DMS 273 (cell line): ENCODE data around the gene RTN4R.
A peak's percentile ranks its signal among the peaks of the same experiment; 100 is the strongest.
"Not testable (repeated sequence)": the region's sequence is repeated elsewhere in the genome, so short reads cannot be mapped to it uniquely, and the experiment has no call there.

Experiments
- DNase-seq: peaks from one replicate; lab custom pipeline; 2025; ENCODE audit not compliant: unreplicated experiment; lab: John Stamatoyannopoulos, UW

Gene RTN4R

DNA sequence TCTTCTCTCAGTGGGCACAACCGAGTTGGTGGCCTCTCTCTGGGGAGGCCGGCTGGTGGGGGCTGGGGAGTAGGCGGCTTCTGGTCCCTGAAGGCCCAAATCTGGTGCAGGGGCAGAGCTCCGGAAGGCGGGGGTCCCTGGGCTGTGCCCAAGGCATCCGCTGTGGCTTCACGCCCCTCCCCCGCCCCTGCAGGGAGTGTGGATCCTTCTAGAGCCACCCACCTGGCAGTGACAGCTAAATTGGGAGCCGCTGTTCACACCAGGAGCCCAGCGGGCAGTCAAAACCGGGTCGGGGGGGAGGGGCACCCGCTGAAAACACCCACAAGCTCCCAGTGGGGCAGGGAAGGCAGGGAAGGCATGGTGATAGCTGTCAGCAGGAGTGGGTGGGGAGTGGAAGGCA is 4.6 kb upstream of the RTN4R start:
- DNase-seq: no peak

DNA sequence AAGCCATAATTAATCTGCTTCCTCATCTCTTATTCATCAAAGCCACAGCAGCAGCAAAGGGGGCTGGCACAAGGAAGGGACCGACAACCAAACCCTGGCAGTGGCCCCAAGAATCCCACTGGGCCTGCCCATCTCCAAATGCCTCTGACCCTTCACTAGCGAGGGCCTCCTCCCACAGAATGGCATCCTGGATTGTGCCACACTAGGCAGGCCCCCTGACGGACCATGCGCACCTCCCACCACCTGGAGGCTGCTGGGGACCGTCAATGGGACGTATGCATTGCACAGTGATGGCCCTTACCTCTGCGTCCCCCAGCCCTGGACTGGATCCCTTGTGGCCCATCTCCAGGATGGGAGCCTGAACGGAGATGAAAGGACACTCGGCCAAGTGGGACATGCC is 4.1 kb upstream of the RTN4R start:
- DNase-seq: no peak

DNA sequence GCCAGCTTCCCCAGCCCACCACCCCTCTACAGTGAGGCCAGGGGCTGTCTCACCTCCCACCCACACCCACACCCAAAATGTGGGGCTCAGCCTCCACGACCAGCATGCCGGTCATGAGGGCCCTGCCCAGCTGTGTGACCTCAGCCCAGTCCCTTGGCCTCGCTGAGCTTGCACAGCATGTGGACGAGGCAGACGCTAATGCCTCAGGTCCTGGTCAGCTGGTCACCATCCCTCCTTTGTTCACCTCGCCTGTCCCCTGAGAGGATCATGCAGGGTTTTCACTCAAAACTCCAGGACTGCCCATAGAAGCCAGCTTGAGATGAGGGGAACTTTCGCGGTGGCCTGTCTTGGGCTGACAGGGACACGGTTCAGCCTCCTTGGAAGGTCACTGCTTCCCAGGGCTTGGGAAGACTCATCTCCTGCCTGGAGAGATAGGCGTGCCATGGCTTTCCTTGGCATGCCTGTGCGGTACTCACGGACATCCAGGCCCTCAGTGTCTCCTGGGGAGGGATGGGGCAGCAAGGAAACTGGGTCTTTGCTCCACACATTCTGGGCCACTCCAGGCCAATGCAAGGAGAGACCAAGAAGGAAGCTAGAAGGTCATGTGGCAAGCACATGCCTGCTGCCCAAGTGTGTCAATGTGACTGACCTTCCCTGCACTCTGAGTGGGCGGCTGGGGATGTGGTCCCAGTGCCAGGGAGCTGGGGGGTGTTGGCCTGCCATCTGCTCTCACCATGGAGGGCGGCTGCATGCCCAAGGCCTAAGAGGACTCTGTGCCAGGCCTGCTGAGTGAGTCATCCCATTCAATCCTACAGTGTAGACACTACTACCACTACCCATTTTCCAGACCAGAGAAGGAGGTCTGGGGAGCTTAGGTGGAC is 3.2 kb upstream of the RTN4R start:
- DNase-seq: peak; percentile 62

DNA sequence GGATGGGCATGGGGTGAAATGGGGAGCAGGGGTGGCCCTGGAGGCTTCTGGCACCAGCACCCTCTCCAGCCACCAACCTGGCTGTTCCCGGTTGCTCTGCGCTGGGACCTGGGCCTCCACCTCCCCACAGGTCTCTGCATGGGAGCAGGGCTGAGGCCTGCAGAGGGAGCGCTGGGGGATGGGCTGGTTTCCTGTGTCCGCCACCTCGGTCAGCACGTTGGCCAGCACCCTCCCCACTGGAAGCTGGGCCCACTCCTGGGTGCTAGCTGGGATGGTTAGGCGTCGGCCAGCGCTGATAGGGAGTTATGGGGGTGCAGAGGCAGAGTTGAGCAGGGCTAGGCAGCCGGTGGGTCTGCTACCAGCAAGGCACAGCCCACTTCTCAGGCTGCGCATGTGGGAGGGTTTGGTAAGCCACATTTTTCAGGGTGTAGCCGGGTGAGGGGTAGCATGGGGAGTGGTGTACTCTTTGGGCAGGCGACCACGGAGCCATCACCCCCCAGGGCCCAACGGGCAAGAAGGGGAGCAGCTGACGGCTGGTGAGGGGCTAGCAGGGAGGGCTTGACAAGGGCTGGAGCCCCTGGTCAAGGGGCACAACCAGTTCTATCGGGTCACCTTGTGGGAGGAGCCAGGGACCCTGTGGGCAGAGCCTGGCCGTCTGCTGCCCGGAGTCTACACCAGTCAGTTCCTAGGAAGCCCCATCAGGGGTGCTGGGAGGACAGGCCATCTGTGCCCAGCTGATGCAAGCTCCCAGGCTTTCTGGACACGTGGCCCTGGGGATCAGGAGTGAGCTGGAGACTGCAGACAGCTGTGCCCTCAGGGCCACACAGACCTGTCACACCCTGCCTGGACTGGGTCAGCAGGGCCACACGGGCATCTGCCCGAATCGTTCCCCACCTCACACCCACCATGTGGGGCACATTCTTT is 2.3 kb upstream of the RTN4R start:
- DNase-seq: not testable (repeated sequence)

DNA sequence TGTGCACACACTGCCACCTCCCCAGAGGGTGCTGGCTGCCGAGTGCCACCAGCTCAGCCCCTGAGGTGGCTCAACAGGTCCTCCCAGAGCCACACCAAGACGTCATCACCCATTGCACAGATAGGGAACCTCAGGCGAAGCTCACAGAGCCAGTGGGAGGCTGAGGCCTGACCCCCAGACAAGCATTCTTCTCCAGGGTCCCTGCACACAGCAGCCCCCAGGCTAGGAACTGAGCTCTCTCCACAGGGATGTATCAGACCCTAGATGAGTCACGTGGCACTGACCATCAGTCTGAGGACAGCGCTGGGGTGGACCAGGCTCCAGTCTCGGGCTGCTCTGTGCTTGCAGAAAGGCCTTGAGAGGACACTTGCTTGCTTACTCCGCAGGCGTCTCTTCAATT is 1.6 kb upstream of the RTN4R start:
- DNase-seq: not testable (repeated sequence)

DNA sequence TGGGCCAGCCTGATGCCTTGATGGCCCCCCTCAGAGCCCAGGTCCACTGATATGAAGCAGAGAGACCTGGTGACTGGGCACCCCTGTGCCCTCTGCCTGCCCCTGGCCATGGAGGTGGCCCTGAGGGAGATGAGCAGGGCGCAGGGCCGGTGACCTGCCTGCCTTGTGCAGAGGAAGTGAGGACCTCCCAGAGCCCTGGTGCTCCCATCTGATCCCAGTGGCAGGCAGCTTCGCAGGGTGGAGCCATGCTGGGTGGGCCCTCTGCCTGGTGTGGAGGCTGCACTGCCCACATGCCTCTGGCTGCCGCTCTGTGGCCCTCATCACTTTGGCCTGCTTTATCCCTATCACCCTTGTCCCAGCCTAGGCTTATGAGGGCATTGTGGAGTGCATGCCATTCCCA is 1.1 kb upstream of the RTN4R start:
- not testable (repeated sequence) for DNase-seq

DNA sequence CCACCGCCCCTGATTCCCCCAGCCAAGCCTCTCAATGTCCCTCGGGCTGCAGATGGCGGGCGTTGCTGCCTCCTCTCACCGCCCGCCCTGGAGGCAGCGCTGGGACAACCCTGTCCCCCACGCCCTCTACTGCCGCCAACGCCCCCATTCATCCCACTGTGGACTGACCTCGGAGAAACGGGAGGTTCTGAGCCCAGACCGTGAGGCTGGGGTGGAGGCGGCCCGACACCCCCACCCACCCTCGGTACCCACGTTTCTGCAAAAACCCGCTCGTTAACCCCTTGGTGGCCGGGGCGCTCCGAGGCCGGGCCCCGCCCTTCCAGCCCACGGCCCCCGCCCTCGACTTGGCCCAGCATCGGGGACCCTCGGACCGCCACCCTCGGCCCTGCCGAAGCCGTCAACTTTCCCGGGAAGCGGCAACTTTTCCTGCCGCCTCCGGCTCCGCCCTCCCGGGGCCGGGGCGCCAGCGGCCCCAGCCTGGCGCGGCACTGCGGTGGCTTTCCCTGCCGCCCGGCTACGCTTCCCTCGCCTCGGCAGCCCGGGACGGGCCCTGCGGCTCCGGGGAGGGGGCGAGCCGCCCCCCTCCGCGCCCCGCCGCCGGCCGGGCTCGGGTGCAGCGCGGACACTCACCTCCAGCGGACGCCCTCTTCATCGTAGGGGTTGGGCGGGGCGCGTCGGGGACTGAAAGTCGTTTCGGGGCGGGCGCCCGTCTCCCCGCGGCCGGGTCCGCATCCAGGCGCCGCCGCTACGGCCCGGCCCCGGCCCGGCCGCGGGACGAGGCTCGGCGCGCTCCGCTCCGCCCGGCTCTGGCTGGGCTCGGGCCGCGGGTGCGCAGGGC is 458 bp downstream of the RTN4R start:
- DNase-seq: peak; percentile 55

DNA sequence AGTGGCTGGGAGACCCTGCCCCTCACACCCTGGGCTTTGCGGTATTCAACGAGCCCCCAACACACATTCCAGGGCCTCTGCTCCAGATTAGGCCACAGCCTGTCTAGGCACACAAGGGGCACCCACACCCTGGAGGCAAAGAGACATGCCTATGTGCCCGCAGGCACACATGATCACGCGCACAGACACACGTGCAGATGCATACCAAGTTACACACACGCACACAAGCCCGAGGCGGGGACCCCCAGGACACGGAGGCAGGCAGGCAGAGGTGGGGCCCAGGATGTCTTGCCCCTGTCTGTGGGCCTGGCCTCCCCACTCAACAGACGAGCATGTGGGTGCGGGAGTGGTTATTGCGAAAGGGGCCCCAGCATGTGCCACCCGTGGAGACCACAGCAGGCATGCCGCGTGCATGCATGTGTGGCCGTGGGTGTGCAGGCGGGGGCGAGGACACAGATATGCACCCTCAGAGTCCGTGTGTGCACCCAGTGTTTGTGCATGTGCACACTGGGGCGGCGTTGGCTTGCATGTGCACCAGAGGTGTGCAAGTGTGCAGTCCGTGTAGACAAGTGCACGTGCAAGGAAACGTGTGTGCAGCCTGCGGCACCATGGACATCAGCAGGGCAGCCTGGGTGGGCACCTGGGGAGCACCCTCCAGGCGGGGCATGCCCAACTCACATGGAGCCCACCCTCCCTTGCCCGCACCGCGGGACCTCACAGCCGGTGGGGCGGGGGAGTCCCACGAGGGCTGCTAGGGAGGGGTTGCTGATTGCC is 1.3 kb downstream of the RTN4R start:
- not testable (repeated sequence) for DNase-seq

DNA sequence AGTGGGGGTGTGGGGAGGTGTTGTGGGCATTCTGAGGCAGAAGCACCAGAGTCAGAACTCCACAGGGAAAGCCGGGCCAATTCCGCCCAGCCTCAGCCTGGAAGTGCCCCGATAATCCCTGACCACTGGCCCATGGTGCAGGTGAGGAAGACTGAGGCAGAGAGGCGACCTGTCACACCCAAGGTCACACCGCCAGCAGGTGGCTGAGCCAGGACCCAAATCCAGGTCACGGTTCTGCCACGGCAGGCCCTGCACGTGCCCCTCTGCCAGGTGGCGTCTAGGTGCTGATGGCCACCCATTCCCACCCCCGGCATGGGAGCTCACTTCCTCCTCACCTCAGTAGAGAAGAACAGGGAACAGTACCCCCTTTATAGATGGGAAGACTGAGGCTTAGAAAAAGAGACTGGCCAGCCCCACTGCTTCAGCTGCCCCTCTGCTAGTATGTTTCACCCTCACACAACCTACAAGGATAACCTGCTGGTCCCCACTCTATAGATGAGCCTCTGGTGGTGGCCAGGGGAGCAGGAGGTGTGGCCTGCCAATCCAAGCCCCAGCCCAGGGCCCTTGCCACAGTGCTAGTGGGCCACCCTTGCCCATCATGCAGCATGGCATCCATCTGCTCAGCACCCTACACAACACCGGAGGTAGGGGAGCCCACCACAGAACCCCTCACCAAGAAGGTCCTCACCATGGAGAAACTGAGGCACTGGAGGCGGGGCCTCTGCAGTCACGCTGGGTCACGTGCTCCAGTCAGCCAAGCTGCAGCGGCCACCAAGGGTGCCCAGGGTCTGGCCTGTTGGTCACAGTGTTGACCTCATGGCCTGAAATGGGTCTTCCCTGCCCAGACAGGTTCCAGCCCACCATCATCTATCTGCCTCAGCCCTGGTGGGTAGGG is 2.1 kb downstream of the RTN4R start:
- not testable (repeated sequence) for DNase-seq

DNA sequence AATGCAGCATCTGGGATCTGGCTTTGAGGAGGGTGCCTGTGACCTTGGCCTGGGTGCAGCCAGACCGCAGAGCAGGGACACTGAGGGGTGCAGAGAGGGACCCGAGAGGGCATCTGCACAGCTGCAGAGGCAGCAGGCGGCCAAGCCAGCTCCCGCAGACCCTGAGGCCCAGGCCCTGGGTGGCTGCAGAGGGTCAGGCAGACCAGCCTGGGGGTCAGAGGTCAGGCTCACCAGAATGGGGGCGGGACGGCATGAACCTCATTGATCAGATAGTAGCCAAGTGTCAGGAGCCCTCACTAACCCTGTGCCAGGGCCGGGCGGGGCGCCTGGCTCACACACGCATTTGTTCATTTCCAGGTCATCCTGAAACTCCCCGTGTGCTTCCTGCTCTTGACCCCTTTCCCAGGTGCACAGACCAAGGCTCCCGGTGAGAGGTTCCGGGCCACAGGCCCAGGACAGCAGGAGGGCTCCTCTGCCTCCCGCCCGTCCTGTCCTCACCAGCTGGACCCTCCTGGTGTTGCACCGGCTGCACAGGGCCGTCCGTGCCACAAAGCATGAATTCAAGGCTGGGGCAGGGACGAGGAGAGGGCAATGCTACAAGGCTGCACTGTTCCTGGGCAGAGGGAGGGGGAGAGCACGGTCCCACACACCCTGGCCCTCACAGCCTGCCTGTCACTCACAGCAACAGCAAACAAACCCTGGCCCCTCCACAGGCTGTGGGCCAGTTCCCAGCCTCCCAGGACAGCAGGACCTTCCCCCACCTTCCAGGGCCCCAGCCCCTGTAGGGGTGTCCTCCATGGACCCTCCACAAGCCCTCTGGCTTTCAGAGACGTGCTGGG is 3.3 kb downstream of the RTN4R start:
- DNase-seq: no peak

DNA sequence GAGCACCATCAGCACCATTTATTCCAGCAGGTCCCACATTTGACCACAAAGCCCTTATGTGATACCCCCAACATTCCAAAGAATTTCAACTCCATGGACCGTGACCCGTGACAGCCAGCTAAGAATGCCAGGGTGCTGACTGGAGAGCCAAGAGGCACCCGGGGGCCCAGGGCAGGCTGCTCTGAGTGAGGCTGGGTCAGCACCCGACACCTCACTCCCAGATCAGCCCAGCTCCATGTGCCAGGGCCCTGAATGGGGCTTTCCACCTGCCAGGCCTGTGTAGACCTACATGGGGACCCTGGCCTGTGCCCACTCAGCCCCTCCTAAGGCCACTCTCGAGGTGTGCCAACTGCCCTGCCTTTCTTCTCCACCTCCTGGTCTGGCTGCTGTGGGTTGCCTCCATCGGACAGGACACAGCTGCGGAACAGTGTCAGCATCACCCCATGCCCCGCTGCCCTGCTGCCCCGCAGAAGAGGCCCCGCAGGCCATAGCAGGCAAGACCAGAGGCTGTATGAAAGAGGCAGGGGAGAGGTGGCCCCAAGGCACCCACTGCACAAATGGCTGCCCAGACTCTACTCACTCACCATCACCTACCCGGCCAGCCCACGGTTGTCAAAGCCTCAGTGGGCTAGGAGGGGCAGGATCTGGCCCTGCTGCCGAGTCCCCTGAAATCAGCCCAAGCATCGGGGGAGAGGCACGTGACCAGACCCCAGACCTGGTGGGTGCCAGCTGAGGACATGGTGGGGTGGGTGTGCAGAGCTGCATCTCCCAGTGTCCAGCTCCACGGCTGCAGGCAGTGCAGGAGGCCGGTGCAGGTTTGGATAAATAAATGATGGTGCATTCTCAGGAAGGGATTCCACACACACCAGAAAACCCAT is 4.5 kb downstream of the RTN4R start:
- DNase-seq: not testable (repeated sequence)

DNA sequence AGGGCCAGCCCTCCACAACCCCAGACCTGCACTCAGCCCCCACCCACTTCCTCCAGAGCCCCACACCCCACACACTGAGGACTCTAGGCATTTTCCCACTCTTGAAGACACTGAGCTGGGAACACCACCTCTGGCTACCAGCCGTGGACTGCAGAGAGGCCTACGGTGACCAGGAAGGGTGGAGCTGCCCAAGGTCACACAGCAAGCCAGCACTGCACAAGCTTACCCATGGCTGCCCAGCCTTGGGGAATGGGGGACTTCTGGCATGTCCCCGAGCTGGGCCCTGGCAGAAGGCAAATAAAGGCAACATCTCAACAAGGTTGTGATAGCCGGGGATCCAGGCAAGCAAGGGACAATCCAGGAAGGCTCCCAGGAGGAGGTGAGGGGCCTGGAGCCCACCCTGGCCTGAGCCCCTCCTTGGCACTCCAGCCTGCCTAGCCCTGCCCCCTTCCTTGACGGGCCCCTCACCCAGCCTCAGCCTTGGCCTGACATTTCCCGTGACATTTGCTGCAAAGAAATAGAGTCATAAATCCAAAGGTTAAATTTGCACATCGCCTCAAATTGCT is 5.5 kb downstream of the RTN4R start:
- no peak for DNase-seq

DNA sequence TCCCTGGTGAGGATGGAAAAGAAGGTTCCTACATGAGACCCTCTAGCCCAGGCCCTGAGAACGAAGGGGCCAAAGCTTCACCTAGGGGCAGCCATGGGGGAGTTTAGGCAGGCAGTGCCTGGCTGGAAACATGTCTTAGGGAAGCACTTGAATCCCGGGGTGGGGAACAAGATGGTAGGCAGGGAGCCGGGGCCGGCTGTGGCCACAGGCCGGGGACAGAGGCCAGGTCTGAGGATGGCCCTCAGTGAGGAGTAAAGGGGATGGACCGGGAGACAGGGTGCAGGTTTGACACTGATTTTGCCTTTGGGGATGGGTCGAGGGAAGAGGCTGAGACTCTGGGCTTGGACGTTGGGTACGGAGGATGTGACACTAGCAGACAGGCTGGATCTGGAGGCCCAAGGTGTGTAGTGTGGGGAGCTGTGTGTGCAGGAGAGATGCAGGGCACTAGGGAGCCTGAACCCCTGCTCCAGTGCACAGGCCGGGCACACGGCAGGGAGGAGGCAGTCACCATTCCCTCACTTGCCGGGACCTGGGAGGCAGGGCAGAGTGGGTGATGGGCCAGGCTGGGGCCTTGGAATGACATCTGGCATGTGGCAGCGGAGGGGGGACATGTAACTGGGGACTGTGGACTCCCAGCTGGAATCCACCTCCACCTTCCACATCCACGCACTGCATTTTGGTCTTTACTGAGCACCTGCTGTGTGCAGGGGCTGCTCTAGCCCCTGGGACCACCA is 6.1 kb downstream of the RTN4R start:
- DNase-seq: no peak

DNA sequence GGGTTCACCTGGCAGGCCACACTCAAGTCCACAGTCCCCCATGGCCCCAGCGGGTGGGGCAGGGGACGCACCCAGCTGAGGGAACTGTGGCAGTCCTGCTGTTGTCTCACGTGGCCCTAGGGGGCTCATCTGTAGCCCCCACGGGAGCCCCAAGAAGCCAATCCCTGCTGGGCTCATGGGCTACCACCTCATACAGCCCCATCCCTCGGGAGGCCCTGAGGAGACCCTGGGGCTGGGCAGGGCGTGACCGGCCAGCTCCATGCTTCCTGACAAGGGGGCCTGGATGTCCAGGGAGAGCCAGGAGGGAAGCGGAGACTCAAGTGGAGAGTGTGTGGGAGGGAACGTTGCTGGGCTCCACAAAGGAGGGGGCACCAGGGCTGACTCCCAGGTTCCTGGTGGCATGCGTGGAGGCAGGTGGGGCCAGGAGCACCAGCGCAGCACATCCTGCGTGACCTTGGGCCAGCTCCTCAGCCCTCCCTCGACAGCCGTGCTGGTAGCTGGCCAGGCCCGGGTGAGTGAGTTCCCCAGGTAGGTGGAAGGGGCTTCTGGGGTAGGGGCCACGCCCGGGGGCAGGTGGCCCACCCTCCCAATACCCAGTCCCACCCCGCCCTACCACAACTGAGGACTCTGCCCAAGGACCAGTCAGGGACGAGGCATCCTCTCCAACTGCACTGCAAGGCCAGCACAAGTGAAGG is 7.9 kb downstream of the RTN4R start:
- DNase-seq: no peak

DNA sequence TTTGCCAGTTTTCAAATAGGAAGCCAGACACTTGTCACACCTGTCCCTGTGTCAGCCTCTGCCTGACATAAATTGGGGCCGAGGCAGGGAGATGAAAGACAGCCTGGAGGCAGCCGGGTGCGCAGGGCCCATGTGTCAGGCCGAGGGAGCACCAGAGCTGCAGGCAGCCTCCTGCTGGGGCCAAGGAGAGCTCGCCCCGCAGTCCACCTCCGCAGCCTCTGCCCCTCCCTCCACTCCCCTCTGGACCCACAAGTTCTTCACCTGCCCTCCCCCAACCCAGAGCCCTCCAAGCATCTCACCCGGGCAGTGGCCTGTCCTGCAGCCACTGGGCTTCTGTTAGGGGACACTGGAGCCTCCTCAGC is 8.8 kb downstream of the RTN4R start:
- DNase-seq: no peak
